Cortex of kidney (tissue), 1 donor: ENCODE data around the gene XPC.

ENCODE experiments used
- DNase-seq: peaks from one replicate; lab custom pipeline; 2025; lab: John Stamatoyannopoulos, UW

XPC gene

GRCh38 chr3:14170531-14171159, 7.8 kb downstream of the XPC start:
- DNase-seq = no peak

DNA sequence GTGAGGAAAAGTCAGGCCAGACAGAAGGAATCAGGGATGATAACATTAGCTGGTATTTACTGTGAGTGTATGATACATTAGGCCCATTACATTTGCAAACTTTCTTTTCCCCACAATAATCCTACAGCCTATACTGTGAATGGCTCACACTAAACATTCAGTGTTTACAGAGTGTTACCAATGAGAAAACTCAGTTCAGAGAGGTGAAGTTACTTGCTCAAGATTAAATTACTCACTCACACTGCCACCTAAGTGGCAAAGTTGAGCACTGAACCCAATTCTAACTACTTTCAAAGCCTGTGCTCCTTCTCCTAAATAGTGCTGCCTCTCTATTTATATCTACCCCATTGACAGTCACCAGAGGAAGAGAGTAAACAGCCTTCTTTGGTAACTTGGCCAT, 8.5 kb downstream of the XPC start:
- DNase-seq = no peak

DNA sequence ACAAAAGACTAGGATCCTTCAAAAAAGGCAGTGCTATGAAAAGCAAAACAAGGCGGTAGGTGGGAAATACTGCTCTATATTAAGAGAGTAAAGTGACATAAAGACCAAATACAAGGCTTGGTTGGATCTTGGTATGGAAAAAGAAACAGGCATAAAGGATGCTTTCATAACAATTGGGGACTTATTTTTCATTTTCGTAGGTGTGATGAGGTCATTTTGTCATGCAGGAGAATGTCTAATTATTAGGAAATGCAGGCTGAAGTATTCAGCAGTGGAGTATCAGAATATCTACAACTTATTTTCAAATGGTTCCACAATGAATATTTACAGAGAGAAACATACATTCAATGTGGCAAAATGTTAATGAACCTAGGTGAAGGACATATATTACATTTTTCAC, 9.0 kb downstream of the XPC start:
- DNase-seq = no peak

DNA sequence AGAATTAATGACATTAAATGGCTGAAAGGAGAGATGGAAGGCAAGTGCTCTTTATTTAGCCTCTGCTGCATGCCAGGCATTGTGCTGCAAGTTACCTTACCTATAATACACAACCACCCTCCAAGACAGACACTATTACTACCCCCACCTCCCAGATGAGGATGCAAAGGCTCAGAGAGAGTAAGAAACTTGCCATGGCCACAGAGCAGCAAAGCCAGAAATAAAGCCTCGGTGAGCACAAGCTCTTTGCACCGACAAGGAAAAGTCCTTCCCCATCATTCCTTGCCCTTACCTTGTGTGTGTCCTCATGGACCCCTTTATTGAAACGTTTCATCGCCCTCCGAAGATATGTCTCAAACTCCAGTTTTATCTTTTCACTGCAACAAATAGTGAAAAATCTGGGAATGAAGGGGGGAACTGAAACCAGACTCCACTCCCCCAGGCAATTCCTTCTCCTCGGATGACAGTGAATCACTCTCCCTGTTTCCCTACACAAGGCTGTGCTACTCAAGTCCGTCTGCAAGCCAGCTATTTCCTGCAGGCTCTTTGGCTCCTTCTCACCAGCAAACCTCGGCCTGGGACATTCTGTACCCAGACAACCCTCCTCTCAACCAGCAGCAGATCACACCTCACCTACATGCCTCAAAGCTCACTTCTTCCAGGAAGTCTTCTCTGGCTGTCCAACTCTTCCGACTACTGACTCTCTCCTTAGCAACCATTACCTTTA, 11.4 kb downstream of the XPC start:
- no peak for DNase-seq

DNA sequence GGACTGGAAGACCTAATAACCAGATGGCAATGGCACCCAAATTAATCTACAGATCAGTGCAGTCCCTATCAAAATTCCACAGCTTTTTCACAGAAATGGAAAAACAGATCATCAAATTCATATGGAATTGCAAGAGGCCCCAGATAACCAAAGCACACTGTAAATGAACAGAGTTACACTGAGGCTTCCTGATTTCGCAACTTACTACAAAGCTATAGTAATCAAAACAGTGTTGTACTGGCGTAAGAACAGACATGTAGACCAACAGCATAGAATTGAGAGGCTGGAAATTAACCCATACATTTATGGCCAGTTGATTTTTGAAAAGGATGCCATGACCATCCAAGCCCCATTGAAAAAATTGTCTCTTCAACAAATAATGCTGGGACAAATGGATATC, 16.2 kb downstream of the XPC start:
- no peak for DNase-seq

DNA sequence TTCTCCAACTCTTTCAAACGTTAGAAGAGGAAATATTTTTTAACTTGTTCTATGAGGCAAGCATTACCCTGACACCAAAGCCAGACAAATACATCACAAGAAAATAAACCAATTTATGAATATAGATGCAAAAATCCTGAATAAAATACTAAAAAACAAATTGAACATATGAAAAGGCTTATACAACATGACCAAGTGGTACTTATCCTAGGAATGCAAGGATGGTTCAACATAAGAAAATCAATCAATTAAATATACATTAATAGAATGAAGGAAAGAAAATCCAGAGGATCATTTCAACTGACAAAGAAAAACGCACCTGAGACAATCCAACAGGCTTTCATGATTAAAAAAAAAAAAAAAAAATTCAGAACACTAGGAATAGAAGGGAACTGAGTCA, 17.1 kb downstream of the XPC start:
- DNase-seq = no peak

GRCh38 chr3:14159426-14159825, 19.0 kb downstream of the XPC start:
- DNase-seq = no peak

- no peak for DNase-seq
These were observed 20.0 kb downstream of the XPC start for GRCh38 chr3:14158370-14158769.

GRCh38 chr3:14157951-14158350, 20.4 kb downstream of the XPC start:
- no peak for DNase-seq

- no peak for DNase-seq
These were observed 21.4 kb downstream of the XPC start for GRCh38 chr3:14156843-14157561.

DNA sequence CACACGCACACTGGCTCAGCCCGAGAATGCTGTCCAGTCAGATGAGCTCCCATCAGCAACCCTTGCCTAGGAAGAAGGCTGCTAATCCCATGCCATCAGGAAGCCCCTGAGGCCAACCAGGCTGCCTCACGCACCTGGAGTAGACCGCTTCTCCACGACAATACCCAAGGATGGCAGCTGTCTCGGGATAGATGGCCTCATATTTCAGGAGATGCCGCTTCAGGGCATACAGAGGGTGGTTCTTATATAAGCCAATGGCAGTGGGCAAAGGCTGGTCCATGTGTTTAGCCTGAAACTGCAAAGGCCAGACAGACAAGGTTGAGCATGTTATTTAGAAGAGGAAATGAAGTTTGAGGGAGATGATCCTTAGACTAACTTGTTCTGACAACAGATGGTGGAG, 22.2 kb downstream of the XPC start:
- DNase-seq = no peak

DNA sequence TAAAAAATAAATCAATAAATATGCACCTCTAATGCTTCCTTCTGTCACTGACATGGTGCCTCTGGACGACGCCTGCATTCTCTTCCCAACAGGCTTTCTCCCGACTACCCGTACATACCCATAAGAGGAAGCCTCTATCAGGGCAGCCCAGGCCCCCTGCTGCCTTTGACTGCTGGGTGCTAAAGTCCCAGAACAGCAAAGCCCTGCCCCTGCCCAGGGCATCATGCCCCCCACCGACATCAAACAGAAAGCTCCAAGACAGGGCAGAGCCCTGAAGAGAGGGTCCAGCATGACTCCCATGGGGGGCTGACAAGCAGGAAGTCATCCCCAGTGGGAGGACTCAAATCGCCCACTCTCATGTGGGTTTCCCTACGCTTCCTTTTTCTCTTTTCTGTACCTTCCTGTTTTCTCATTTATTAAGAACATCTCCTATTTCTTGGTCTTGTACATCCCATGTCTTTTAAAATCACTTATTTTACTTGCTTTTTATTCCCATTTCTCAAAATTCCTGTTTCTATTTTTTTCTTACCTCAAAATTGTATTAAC, 23.4 kb downstream of the XPC start:
- DNase-seq = no peak

GRCh38 chr3:14154276-14154675, 24.1 kb downstream of the XPC start:
- no peak for DNase-seq

DNA sequence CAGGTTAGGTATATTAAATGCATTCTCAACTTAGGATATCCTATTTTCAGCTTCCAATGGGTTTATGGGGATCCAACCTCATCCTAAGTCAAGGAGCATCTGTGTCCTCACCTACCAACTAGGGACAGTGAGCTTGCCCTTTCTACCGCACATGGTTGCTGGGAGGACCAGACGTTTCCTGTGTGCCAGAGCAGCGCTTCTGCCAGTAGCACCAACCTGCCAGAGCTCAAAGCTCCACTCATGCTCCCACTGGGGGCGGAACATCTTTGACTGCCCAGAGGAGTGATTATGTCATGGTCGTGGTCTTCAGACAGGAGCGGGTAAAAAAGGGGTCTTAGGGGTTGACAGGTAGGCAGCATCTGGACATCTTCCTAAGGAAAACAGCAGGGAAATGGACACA, 24.7 kb downstream of the XPC start:
- no peak for DNase-seq

- no peak for DNase-seq
These were observed 25.4 kb downstream of the XPC start for GRCh38 chr3:14152963-14153355.

DNA sequence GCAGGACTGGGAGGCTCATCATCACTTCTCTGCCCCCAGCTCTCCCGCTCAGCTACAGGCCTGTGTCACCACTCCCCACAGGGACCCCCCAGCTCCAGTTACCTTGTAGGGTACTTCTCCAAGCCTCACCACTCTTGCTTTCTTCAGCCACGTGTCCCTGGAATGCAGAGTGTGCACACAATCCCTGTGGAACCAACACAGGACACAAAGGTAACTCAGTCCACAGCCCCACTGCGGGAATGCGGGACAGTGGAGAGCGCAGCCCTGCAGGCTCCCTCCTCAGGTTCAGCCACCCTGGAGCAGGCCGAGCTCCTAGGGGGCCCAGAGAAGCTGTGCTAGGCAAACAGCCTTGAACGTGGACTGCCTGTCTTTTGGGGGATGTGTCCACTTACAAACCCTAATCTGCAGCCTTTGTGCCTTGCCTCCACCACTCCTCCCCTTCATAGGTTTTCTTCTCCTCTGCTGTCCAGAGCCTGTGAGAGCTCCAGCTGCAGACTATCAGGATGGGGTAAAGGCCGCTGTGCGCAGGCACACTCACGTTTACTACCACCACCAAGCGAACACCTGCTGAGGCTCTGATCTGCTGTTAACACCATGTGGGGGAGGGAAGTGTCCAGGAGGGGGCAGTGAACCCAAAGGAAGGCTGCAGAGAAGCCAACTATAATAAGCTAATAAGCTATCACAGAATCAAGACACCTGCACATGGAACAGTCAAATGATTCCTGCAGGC, 26.0 kb downstream of the XPC start:
- no peak for DNase-seq

GRCh38 chr3:14151471-14152083, 26.8 kb downstream of the XPC start:
- DNase-seq = no peak

DNA sequence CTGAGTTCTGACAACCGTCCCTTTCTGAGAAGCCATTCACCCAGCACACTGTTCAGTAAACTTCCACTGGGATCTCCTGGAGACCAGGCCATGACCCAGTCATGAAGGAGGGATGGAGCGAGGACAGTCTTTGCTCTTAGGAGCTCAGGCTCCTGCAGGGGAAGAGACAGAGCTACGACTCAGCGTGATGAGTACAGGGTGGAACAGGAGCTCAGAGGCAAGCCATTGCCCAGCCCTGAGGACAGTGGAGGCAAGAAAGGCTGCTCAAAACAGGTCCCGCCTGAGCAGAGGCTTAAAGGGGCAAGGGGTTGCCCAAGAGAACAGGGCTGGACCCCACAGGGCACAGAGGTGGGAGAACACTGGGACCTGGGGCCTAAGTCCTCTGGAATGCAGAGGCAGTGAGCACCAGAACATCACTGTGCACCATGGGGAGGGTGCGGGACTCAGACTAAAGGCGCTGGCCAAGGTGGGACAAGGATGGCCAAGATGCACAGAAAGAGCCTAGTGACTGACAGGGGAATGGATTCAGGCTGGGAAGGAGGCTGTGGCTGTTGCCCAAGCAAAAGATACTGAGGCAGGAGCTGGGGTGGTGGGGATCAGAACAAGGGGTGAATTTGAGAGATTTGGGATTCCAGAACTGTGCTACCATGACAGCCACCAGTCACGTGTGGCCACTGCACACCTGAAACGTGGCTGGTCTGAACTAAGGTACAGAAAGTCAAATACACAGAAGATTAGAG, 27.7 kb downstream of the XPC start:
- DNase-seq = no peak

DNA sequence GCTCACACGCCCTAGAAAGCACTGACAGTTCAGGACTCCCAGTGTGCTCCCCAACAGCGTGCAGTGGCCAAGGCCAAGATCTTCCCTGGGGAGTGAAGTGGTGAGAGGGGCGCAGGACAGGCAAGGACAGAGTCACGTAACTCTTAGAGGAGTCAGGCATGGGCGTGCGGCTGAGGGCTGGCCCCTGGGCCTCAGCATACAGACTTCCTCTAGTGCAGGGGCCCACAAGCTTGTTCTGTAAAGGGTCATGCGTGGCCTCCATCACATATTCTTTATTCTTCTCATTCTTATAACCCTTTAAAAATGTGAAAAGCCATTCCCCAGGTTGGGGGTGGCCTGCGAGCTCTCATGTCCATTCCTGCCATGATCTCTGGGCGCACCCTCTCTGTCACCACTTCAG, 28.3 kb downstream of the XPC start:
- DNase-seq = no peak

DNA sequence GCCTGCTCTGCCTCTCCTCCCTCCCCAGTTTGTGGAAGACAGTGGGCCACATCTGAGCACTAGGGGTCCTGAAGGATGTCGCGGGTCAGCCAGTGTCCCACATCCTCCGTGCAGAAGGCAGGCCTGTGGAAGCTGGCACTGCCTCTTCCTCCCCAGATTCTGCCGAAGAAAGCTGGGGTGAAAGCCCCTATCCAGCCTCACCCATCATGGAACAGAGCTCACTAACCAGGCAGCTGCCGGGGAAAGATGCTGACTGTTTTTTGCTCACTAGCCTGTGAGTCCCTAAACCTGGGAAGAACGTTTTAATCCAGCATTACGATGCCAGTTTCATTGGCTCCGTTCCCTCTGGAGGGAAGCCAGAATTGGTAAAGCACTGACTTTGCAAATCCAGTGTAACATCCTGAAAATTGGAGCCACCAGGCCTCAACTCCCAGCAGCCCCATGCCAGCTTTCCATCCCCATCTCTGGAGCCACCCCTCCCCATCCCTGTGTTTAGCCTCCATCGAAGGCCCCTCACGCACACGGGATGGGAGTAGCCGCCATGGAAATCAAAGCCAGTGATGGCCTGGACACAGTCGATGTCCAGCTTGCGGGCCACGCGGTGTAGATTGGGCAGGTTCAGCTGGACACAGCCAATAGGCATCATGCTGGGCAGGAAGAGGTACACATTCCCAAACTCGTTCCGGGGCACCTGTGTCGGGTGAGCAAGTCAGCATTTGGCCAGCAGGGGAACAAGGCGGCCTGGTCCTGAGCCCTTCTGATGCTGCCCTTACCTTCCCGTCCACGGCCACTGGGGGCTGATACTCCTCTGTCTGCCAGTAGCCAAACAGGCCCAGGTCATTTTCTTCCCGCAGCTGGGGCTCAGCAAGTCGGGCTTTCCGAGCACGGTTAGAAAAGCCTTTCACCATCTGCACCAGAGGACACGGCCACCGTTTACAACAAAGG, 30.1 kb downstream of the XPC start:
- DNase-seq = no peak
